HUES6 (cell line): ENCODE results near the gene TBC1D22A.

ENCODE experiments used
- H3K27ac ChIP-seq: 2 replicates; pipeline ENCODE4 v1.7.0; 2013; ENCODE audit warnings: low read depth, mild to moderate bottlenecking, low read length, inconsistent platforms
- H3K27me3 ChIP-seq: 2 replicates; pipeline ENCODE4 v1.6.1; 2013; ENCODE audit warnings: low read length; ENCODE audit not compliant: control insufficient read depth, insufficient read depth
- H3K36me3 ChIP-seq: 2 replicates; pipeline ENCODE4 v1.6.1; 2013; ENCODE audit warnings: low read length; ENCODE audit not compliant: control insufficient read depth, insufficient read depth
- H3K4me1 ChIP-seq: 2 replicates; pipeline ENCODE4 v1.6.1; 2013; ENCODE audit warnings: low read length; ENCODE audit not compliant: control insufficient read depth, insufficient read depth
- H3K4me3 ChIP-seq: 2 replicates; pipeline ENCODE4 v1.5.1; 2013; ENCODE audit warnings: low read depth, low read length
- H3K9ac ChIP-seq: one replicate; pipeline ENCODE4 v1.6.1; 2013; ENCODE audit warnings: mild to moderate bottlenecking, low read length
- H3K9me3 ChIP-seq: 2 replicates; pipeline ENCODE4 v1.6.1; 2013; ENCODE audit warnings: low read depth, low read length; ENCODE audit not compliant: control insufficient read depth, insufficient read depth

TBC1D22A gene

GRCh38 chr22:47122441-47123000 is 360.1 kb downstream of the TBC1D22A start:
- Histone ChIP-seq H3K9ac (no peak overlapping the region), H3K4me1 (peaks cover 16% of the 10 kb centered on the region), H3K4me3 (no peak overlapping the region), H3K36me3 (no peaks in the 10 kb centered on the region), H3K27ac (no peak overlapping the region), H3K9me3 (no peaks in the 10 kb centered on the region), H3K27me3 (no peaks in the 10 kb centered on the region)

DNA sequence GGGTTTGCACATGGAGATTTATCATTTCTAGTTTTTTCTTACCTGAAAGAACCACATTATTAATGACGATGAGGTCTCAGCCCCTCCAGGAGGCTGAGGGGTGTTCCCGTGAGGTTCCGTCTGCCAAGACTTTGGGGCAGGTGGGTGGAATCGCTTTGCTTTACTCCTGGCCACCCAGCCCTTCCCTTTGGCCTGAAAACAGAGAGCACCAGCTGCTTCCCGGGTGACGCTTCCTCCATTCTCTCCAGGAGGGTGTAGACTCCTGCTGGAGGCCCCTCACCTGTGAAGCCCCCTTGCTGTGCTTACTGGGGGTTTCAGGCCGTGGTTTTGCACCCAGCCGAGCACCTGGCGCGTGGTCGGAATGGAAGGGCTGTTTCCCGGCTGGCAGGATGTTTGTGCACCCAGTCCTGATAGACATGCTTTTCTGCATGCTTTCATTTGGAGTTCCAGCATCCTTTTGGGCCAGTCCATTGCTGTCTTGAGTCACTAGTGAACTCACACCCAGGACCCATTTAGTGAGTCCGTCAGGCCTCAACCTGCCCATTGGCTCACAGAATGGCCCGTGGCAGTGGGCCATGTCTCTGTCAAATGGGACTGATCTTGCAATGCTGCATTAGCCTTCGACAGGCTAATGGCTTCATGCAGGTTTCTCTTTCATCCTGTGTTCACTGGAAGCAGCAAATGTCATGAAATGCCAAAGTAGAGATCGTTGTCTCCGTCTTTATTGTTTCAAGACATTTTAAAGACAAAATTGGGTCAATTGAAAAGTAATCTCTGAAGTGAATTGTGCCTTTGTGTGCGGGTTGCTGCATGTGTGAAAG is 360.8 kb downstream of the TBC1D22A start:
- Histone ChIP-seq H3K27me3 (no peaks in the 10 kb centered on the region), H3K36me3 (no peaks in the 10 kb centered on the region), H3K27ac (no peak overlapping the region), H3K9ac (no peak overlapping the region), H3K4me1 (peaks cover 16% of the 10 kb centered on the region), H3K9me3 (no peaks in the 10 kb centered on the region), H3K4me3 (no peak overlapping the region)

DNA sequence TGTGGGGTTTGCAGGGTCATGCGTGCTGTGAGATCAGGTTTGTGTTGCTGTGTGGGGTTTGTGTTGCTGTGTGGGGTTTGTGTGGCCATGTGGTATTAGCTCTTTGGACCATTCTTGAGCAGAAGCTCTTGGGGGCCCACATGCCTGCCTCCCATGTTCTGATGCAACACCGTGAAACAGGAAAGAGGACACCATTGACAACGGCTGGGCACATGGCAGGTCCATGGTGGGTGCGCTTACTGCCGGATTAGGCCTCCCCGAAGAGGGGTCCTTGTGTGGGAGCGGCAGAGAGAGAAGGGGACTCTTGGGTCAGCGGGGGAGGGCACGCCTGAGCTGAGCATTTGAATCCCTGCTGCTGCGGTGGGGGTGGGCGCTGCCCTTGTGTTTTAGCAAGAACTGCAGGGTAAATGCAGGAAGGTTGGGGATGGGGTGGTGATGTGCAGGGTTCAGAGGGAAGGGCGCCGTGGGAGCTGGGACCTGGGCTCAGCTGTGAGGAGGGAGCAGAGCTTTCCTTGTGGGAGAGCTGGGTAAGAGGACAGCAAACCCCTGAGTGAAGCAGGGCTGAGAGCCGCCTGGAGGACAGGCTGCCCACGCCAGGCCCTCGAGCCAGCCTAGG is 361.5 kb downstream of the TBC1D22A start:
- Histone ChIP-seq H3K4me3 (no peak overlapping the region), H3K4me1 (peaks cover 16% of the 10 kb centered on the region), H3K9me3 (no peaks in the 10 kb centered on the region), H3K27ac (no peak overlapping the region), H3K27me3 (no peaks in the 10 kb centered on the region), H3K9ac (no peak overlapping the region), H3K36me3 (no peaks in the 10 kb centered on the region)

DNA sequence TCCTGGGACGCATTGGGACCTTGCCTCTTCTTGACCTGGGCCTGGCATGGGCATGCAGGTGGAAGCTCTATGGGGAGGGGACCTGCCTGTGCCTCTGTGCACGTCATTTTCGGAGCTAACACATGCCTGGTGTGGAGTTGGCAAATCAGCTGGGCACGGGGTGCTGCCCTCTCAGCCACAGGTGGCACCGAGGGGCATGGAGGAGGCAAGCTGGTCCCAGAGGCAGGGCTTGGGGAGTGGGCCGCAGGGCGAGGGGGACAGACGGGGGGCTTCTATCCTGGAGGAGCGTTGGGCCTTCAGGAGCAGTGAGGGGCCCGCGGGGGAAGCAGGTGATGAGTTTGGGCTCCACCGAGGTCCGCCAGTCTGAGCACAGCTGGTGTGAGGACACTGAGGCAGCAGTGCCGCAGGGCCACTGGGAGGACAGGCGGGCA is 362.0 kb downstream of the TBC1D22A start:
- H3K4me3 ChIP-seq, result no peak overlapping the region
- no peak overlapping the region for H3K9ac ChIP-seq
- no peaks in the 10 kb centered on the region for H3K9me3 ChIP-seq
- H3K36me3 ChIP-seq, result no peaks in the 10 kb centered on the region
- no peak overlapping the region for H3K27ac ChIP-seq
- peaks cover 16% of the 10 kb centered on the region for H3K4me1 ChIP-seq
- H3K27me3 ChIP-seq, result no peaks in the 10 kb centered on the region

DNA sequence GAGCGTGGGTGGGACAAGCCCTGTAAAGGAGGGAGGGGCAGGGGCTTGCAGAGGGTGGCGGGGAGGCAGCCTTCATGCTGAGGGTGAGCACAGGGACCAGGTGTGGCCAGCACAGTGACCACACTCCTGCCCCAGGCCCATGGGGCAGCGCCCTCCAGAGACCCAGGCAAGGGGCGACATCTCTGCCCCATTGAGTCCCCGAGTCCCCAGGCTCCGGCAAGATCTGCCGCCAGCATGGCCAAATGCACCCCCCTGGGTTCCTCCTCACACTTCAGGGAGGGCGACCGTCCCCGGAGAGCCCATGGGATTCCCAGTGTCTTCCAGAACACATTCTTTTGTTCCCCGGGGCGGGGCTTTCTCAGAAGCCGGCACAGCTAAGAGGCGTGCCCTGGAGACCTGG is 362.5 kb downstream of the TBC1D22A start:
- Histone ChIP-seq H3K27ac (no peak overlapping the region), H3K27me3 (no peaks in the 10 kb centered on the region), H3K36me3 (no peaks in the 10 kb centered on the region), H3K4me1 (peaks cover 16% of the 10 kb centered on the region), H3K9me3 (no peaks in the 10 kb centered on the region), H3K4me3 (no peak overlapping the region), H3K9ac (no peak overlapping the region)

DNA sequence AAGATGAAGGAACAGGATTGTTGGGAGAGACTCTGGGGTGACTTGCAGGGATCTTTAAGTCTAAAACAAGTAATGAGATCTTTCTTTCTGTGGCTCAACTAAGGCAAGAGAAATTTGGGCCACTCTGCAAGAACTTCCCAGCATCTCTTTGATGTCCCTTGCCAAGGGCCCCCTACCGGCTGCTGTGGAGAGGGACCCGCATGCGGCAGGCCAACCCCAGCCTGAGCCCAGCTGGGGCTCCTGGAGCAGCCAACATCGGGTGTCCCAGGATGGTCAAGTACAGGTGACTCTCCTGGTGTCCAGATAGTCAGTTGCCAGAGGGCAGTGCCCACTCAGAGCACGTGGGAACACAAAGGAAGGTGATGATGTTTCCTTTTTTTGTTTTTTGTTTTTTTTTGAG is 363.2 kb downstream of the TBC1D22A start:
- H3K4me3 ChIP-seq, result no peak overlapping the region
- H3K36me3 ChIP-seq, result no peaks in the 10 kb centered on the region
- no peak overlapping the region for H3K9ac ChIP-seq
- H3K4me1 ChIP-seq, result peaks cover 16% of the 10 kb centered on the region
- no peaks in the 10 kb centered on the region for H3K27me3 ChIP-seq
- no peak overlapping the region for H3K27ac ChIP-seq
- H3K9me3 ChIP-seq, result no peaks in the 10 kb centered on the region

DNA sequence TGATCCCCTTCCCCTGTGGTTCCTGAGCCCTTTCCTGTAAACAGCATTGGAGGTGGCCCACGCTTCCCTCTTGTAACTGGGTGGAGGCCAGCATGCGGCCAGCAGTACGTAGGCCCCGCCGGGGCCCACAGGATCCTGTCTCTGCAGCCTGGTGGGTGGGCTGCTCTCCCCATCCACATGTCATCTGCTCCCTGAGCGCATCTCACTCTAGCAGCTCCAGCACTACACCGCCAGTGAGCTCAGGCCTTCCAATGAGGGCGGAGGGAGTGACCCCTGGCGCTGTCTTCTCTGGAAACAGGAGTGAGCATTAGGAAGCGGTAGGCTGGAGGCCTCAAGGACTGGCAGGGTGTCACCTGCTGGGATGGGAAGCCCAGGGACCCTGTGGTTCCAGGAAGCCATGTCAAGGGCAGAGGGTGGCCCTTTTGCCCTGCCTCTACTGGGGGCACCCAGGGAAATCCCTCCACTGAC is 363.9 kb downstream of the TBC1D22A start:
- Histone ChIP-seq H3K27me3 (no peaks in the 10 kb centered on the region), H3K27ac (no peak overlapping the region), H3K9me3 (no peaks in the 10 kb centered on the region), H3K9ac (no peak overlapping the region), H3K4me1 (peaks cover 16% of the 10 kb centered on the region), H3K36me3 (no peaks in the 10 kb centered on the region), H3K4me3 (no peak overlapping the region)

DNA sequence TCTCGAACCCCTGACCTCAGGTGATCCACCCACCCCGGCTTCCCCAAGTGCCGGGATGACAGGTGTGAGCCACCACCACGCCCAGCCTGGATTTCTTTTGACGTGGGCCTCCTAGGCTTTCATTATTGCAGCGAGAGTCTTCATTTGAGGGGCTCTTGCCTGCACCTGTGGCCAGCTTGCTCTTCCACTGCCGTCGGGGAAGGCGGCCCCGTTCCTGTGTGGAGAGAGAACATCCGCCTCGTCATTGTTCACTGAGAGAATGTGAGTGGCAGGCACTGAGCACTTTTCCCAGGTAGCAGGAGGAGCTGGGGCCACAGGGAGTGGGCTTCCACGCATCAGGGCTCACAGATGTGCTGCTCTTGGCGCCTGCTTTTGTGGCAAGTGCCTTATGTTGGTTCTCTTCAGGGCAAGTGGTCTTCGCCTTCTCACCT is 365.0 kb downstream of the TBC1D22A start:
- H3K9me3 ChIP-seq, result no peaks in the 10 kb centered on the region
- H3K36me3 ChIP-seq, result no peaks in the 10 kb centered on the region
- no peak overlapping the region for H3K27ac ChIP-seq
- H3K27me3 ChIP-seq, result no peaks in the 10 kb centered on the region
- H3K9ac ChIP-seq, result no peak overlapping the region
- H3K4me1 ChIP-seq, result peaks cover 16% of the 10 kb centered on the region
- no peak overlapping the region for H3K4me3 ChIP-seq

GRCh38 chr22:47128216-47128615 is 365.8 kb downstream of the TBC1D22A start:
- no peak overlapping the region for H3K27ac ChIP-seq
- no peaks in the 10 kb centered on the region for H3K9me3 ChIP-seq

DNA sequence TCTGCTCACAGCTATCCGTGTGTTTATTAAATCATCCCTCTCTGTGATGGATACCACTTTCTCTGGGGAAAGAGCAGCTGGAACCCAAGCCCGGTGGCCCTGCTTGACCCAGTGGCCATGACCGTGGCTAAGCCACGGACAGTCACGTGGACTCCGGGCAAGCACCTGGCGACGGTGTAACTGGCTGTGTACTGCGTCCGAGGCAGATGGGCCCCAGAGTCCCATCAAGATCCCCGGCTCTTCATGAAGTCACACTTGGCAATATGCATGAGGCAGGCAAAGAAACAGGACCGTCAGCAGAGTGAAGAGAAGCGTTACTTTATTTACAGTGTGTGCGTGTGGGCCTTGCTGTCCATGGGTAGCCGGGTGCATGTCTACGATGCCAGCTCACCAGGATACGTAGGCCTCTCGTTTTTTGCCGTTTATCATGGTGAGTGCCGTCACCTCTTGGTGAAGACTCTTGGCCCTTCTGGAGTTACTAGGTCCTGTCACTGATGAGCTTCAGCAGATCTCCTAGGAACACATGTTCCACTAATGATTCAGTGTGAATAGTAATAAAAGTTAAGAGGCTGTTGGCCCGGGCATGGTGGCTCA is 366.3 kb downstream of the TBC1D22A start:
- H3K9me3 ChIP-seq, result no peaks in the 10 kb centered on the region
- H3K4me3 ChIP-seq, result no peak overlapping the region
- no peaks in the 10 kb centered on the region for H3K36me3 ChIP-seq
- peaks cover 13% of the 10 kb centered on the region for H3K4me1 ChIP-seq
- H3K27me3 ChIP-seq, result no peaks in the 10 kb centered on the region
- H3K27ac ChIP-seq, result no peak overlapping the region
- H3K9ac ChIP-seq, result no peak overlapping the region

More at GRCh38 chr22:47128216-47128615, 365.8 kb downstream of the TBC1D22A start:
- H3K27me3 ChIP-seq, result no peaks in the 10 kb centered on the region
- no peak overlapping the region for H3K9ac ChIP-seq
- H3K4me1 ChIP-seq, result peaks cover 16% of the 10 kb centered on the region
- H3K4me3 ChIP-seq, result no peak overlapping the region
- H3K36me3 ChIP-seq, result no peaks in the 10 kb centered on the region
